PC-3 (cell line): ENCODE results near the gene GRIA2. TPM values are rescaled to one million over a fixed set of nuclear protein-coding genes. Genes with fewer than 3 reads are reported as not detected.

Experiments
- ATAC-seq: fragments of 200-7000 bp; cut with Tn5 transposase; 2 replicates; pipeline ENCODE4 v1.9.1; 2020; ENCODE audit warnings: mild to moderate bottlenecking, moderate library complexity
- BruUV-seq: library from RNA; stranded (reverse); fragments of 400-500 nt; replicated peaks from 2 replicates; lab custom pipeline; 2021; lab: Mats Ljungman, UMichigan
- CTCF ChIA-PET: fragments of 300-600 bp; sonication (Branson Sonifier 250); formaldehyde crosslinking; loops from one replicate; lab custom pipeline; 2022; ENCODE audit warnings: antibody characterized with exemption; lab: Charles Lee
- POLR2A ChIA-PET: fragments of 300-600 bp; sonication (Branson Sonifier 250); formaldehyde crosslinking; loops from one replicate; lab custom pipeline; 2022; ENCODE audit warnings: antibody characterized with exemption; ENCODE audit not compliant: unreplicated experiment; lab: Charles Lee
- DNase-seq: peaks from one replicate; pipeline ENCODE4 v3.0.0-alpha.2; 2015
- H2AFZ ChIP-seq: fragments of 300-600 bp; sonication (generic); 2 replicates; pipeline ENCODE4 v1.6.0; 2016; ENCODE audit warnings: antibody characterized with exemption, low read length
- H3F3A ChIP-seq: fragments of 300-600 bp; sonication (generic); one replicate; pipeline ENCODE4 v1.6.0; 2017; ENCODE audit warnings: antibody characterized with exemption, low read length, control low read depth, mild to moderate bottlenecking; ENCODE audit not compliant: unreplicated experiment
- H3K27ac ChIP-seq: fragments of 300-600 bp; sonication (generic); 2 replicates; pipeline ENCODE4 v1.5.1; 2016; ENCODE audit warnings: mild to moderate bottlenecking, low read length
- H3K27me3 ChIP-seq: fragments of 300-600 bp; sonication (generic); 2 replicates; pipeline ENCODE4 v1.6.1; 2016; ENCODE audit warnings: low read length, mixed read lengths
- H3K36me3 ChIP-seq: fragments of 300-600 bp; sonication (generic); 2 replicates; pipeline ENCODE4 v1.6.1; 2016; ENCODE audit warnings: low read depth, mixed run types, low read length, mixed read lengths
- H3K4me1 ChIP-seq: fragments of 300-600 bp; sonication (generic); 2 replicates; pipeline ENCODE4 v1.5.1; 2016; ENCODE audit warnings: low read length; ENCODE audit not compliant: insufficient read depth
- H3K4me2 ChIP-seq: fragments of 300-600 bp; sonication (generic); 2 replicates; pipeline ENCODE4 v1.6.0; 2016; ENCODE audit warnings: low read length
- H3K4me3 ChIP-seq: fragments of 300-600 bp; sonication (generic); 2 replicates; pipeline ENCODE4 v1.5.1; 2016; ENCODE audit warnings: mild to moderate bottlenecking, low read length, mixed read lengths
- H3K79me2 ChIP-seq: fragments of 300-600 bp; sonication (generic); 2 replicates; pipeline ENCODE4 v1.6.1; 2017; ENCODE audit warnings: low read length, mixed read lengths
- H3K9ac ChIP-seq: fragments of 300-600 bp; sonication (generic); 2 replicates; pipeline ENCODE4 v1.6.0; 2016; ENCODE audit warnings: mild to moderate bottlenecking, low read length
- H3K9me2 ChIP-seq: fragments of 300-600 bp; sonication (generic); replicated peaks from 2 replicates; pipeline ENCODE4 v1.6.1; 2016; ENCODE audit warnings: mixed run types, low read length, mixed read lengths
- H3K9me3 ChIP-seq: fragments of 300-600 bp; sonication (generic); 2 replicates; pipeline ENCODE4 v1.6.1; 2016; ENCODE audit warnings: low read length, mixed read lengths
- H4K20me1 ChIP-seq: fragments of 300-600 bp; sonication (generic); 2 replicates; pipeline ENCODE4 v1.6.1; 2016; ENCODE audit warnings: low read length, mixed read lengths
- EZH2 ChIP-seq: fragments of 300-600 bp; sonication (generic); IDR thresholded peaks from one replicate; pipeline ENCODE4 v1.6.1; 2017; ENCODE audit warnings: antibody characterized with exemption, mild to moderate bottlenecking, low read length; ENCODE audit not compliant: unreplicated experiment
- EZH2phosphoT487 ChIP-seq: fragments of 300-600 bp; sonication (generic); IDR thresholded peaks from 2 replicates; pipeline ENCODE4 v1.6.1; 2018; ENCODE audit warnings: mild to moderate bottlenecking, antibody characterized with exemption, low read length, borderline replicate concordance
- intact Hi-C: fragments of 100-400 bp; cut with micrococcal nuclease; formaldehyde crosslinking; loops from 2 replicates; pipeline ENCODE4 v1.9.0; 2023
- total RNA-seq: library from RNA; depleted of rRNA; stranded (reverse); fragments of >200 nt; gene quantifications from 2 replicates; pipeline ENCODE4 v1.2.3, GENCODE V29; 2014
- TF ChIP-seq, protein P1 (sequence below): fragments of 300-600 bp; sonication (generic); conservative IDR thresholded peaks from 2 replicates; pipeline ENCODE4 v1.5.1; 2017; ENCODE audit warnings: antibody characterized with exemption, low read depth, mild to moderate bottlenecking, low read length

Gene GRIA2
- total RNA-seq, 1 experiment from 2014 or later = not detected

DNA sequence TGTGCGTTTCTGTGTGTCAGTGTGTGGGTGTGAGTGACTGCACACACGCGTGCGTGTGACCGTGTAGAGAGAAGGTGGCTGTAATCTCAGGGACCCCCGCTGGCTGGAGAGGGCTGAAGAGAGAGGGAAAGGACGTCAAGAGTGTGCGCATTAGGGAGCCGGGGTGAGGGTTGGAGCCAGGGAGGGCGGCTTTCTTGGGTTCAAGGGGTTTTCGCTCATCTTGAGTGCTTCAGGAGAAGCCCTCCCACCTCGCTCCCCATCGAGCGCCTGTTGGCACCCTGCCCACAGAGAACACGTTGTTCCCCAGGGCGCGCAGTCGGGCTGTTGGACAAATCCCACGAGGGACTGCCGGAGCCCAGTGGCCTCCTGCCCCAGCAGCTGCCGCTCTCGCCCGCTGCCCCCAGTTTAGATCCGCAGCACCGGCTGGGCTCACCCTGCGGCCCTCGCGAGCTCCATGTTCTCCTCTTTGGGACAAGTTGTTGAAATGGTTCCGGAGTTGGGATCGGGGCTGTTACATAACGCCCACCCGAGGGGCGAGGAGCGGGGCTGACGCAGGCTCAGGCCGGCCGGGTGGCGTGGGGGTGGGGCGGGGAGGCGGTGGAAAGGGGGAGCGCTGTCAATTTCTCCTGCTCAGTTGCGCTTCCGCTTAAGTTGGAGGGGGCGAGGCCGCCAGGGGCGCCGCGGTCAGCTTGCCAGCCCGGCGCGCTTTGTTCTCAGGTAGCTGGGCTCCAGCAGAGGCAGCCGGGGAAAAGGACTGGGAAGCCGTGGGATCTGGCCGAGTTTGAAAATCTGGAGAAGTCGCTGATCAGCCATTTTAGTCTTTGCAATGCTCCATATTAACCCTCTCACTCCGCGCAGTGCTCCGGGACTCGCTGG lies 1.6 kb downstream of the GRIA2 start:
- no peak overlapping the region for H3K4me2 ChIP-seq
- POLR2A ChIA-PET = no interaction called here
- intact Hi-C loops = loop anchor here (10.0 kb wide), 1 partner anchor 583 kb away; no protein-coding TSS in a partner anchor

GRCh38 chr4:157222771-157223160 lies 2.2 kb downstream of the GRIA2 start:
- Histone ChIP-seq H3K4me1 (no peaks in the 10 kb centered on the region), H3K27ac (no peak overlapping the region), H4K20me1 (no peaks in the 10 kb centered on the region), H3K9me3 (no peaks in the 10 kb centered on the region), H3F3A (no peaks in the 10 kb centered on the region), H3K4me3 (no peak overlapping the region), H3K9ac (no peak overlapping the region), H3K9me2 (no peaks in the 10 kb centered on the region), H3K27me3 (peaks cover 10% of the 10 kb centered on the region; the same call in 1 of the 2 replicates), H3K4me2 (no peak overlapping the region), H3K79me2 (no peaks in the 10 kb centered on the region), H3K36me3 (no peaks in the 10 kb centered on the region), H2AFZ (no peak overlapping the region)
- ATAC-seq (no peak), DNase-seq (no peak)
- ChIA-PET CTCF (no interaction called here), POLR2A (no interaction called here)
- no TSS peak for BruUV-seq
- TF ChIP-seq, protein P1, sequence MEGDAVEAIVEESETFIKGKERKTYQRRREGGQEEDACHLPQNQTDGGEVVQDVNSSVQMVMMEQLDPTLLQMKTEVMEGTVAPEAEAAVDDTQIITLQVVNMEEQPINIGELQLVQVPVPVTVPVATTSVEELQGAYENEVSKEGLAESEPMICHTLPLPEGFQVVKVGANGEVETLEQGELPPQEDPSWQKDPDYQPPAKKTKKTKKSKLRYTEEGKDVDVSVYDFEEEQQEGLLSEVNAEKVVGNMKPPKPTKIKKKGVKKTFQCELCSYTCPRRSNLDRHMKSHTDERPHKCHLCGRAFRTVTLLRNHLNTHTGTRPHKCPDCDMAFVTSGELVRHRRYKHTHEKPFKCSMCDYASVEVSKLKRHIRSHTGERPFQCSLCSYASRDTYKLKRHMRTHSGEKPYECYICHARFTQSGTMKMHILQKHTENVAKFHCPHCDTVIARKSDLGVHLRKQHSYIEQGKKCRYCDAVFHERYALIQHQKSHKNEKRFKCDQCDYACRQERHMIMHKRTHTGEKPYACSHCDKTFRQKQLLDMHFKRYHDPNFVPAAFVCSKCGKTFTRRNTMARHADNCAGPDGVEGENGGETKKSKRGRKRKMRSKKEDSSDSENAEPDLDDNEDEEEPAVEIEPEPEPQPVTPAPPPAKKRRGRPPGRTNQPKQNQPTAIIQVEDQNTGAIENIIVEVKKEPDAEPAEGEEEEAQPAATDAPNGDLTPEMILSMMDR = no peak
- TF ChIP-seq EZH2phosphoT487 (no peak), EZH2 (no peak)
- intact Hi-C loops = loop anchor here (10.0 kb wide), 1 partner anchor 582 kb away; no protein-coding TSS in a partner anchor

More for the DNA sequence above, 1.6 kb downstream of the GRIA2 start:
- DNase-seq (no peak), ATAC-seq (no peak)
- Histone ChIP-seq H3K27me3 (peaks cover 10% of the 10 kb centered on the region; the same call in 1 of the 2 replicates), H3K4me1 (no peaks in the 10 kb centered on the region), H3K36me3 (no peaks in the 10 kb centered on the region), H3K9me2 (no peaks in the 10 kb centered on the region), H3K9me3 (no peaks in the 10 kb centered on the region), H3K79me2 (no peaks in the 10 kb centered on the region), H2AFZ (no peak overlapping the region), H3K27ac (no peak overlapping the region), H3K4me3 (no peak overlapping the region), H3F3A (no peaks in the 10 kb centered on the region), H4K20me1 (no peaks in the 10 kb centered on the region), H3K9ac (no peak overlapping the region)
- no TSS peak for BruUV-seq
- TF ChIP-seq EZH2phosphoT487 (no peak), EZH2 (no peak)
- TF ChIP-seq, protein P1 = no peak
- CTCF ChIA-PET = no interaction called here

GRCh38 chr4:157223456-157223855 lies 2.9 kb downstream of the GRIA2 start:
- intact Hi-C loops = loop anchor here (10.0 kb wide), 1 partner anchor 581 kb away; no protein-coding TSS in a partner anchor
- TF ChIP-seq EZH2phosphoT487 = no peak
- TF ChIP-seq, protein P1 = no peak
- TF ChIP-seq EZH2 = no peak
- Histone ChIP-seq H3K36me3 (no peaks in the 10 kb centered on the region), H3K9me3 (no peaks in the 10 kb centered on the region), H3K9ac (no peak overlapping the region), H3F3A (no peaks in the 10 kb centered on the region), H3K79me2 (no peaks in the 10 kb centered on the region), H3K4me2 (no peak overlapping the region), H3K4me1 (no peaks in the 10 kb centered on the region), H3K4me3 (no peak overlapping the region), H3K9me2 (no peaks in the 10 kb centered on the region), H3K27ac (no peak overlapping the region), H3K27me3 (peaks cover 10% of the 10 kb centered on the region; the same call in 1 of the 2 replicates), H4K20me1 (no peaks in the 10 kb centered on the region), H2AFZ (no peak overlapping the region)
- ATAC-seq (no peak), DNase-seq (no peak)
- CTCF ChIA-PET = no interaction called here
- POLR2A ChIA-PET = no interaction called here
- no TSS peak for BruUV-seq
